Calu3 (cell line): ENCODE measurements around the gene NDE1. TPM values are rescaled to one million over a fixed set of nuclear protein-coding genes. Genes with fewer than 3 reads are reported as not detected.

Experiments
- BruUV-seq: library from RNA; stranded (reverse); fragments of 400-500 nt; replicated peaks from 2 replicates; lab custom pipeline; 2021; lab: Mats Ljungman, UMichigan
- CTCF ChIA-PET: fragments of 300-600 bp; sonication (Branson Sonifier 250); formaldehyde crosslinking; loops from one replicate; lab custom pipeline; 2022; ENCODE audit warnings: antibody characterized with exemption; lab: Charles Lee
- DNase-seq: peaks from one replicate; pipeline ENCODE4 v3.0.0; 2022
- H3K27ac Mint-ChIP-seq: one replicate; pipeline ENCODE4 v1.8.0; 2022; ENCODE audit warnings: mixed read lengths; ENCODE audit not compliant: unreplicated experiment
- H3K27me3 Mint-ChIP-seq: one replicate; pipeline ENCODE4 v1.8.0; 2022; ENCODE audit warnings: mixed read lengths; ENCODE audit not compliant: unreplicated experiment
- H3K36me3 Mint-ChIP-seq: one replicate; pipeline ENCODE4 v1.8.0; 2022; ENCODE audit warnings: mild to moderate bottlenecking, moderate library complexity, mixed read lengths; ENCODE audit not compliant: insufficient read depth, unreplicated experiment
- H3K4me1 Mint-ChIP-seq: one replicate; pipeline ENCODE4 v1.8.0; 2022; ENCODE audit warnings: mild to moderate bottlenecking, low read depth, mixed read lengths; ENCODE audit not compliant: unreplicated experiment
- H3K4me3 Mint-ChIP-seq: one replicate; pipeline ENCODE4 v1.8.0; 2022; ENCODE audit warnings: mild to moderate bottlenecking, low read depth, moderate library complexity, mixed read lengths; ENCODE audit not compliant: unreplicated experiment
- H3K9me3 Mint-ChIP-seq: one replicate; pipeline ENCODE4 v1.8.0; 2022; ENCODE audit warnings: low read depth, mixed read lengths; ENCODE audit not compliant: unreplicated experiment
- CTCF ChIP-seq: fragments of 200-600 bp; IDR thresholded peaks from one replicate; pipeline ENCODE4 v1.8.0; 2022; ENCODE audit warnings: antibody characterized with exemption; ENCODE audit not compliant: unreplicated experiment
- intact Hi-C: fragments of 100-400 bp; cut with micrococcal nuclease; formaldehyde crosslinking; loops from one replicate; pipeline ENCODE4 v1.10.0; 2022; ENCODE audit not compliant: unreplicated experiment
- total RNA-seq: library from RNA; stranded (reverse); gene quantifications from 2 replicates; pipeline ENCODE4 v1.2.3, GENCODE V29; 2022

The NDE1 gene
- total RNA-seq, 1 experiment from 2014 or later = 71.1 TPM

- Mint-ChIP-seq H3K27ac (no peak overlapping the region), H3K27me3 (no peaks in the 10 kb centered on the region), H3K9me3 (no peaks in the 10 kb centered on the region), H3K36me3 (peaks cover 12% of the 10 kb centered on the region), H3K4me1 (no peaks in the 10 kb centered on the region), H3K4me3 (no peak overlapping the region)
- no peak for DNase-seq
- no peak for TF ChIP-seq CTCF
- intact Hi-C loops = loop anchor here (10.0 kb wide), 1 partner anchor 283 kb away; no protein-coding TSS in a partner anchor
- CTCF ChIA-PET = interaction anchor here (0.6 kb wide), 1 partner anchor 43 kb away, joined by 3 read pairs; no protein-coding TSS in a partner anchor
- no TSS peak for BruUV-seq
These were observed 58.1 kb downstream of the NDE1 start for GRCh38 chr16:15708096-15708495.

- TF ChIP-seq CTCF = no peak
- Mint-ChIP-seq H3K9me3 (no peaks in the 10 kb centered on the region), H3K4me3 (no peak overlapping the region), H3K27me3 (no peaks in the 10 kb centered on the region), H3K4me1 (no peaks in the 10 kb centered on the region), H3K36me3 (peaks cover 11% of the 10 kb centered on the region), H3K27ac (no peak overlapping the region)
- CTCF ChIA-PET = no interaction called here
- DNase-seq = no peak
- no TSS peak for BruUV-seq
- intact Hi-C loops = loop anchor here (10.0 kb wide), 1 partner anchor 284 kb away; no protein-coding TSS in a partner anchor
These were observed 59.0 kb downstream of the NDE1 start for GRCh38 chr16:15708997-15709396.

- no peaks in the 10 kb centered on the region for H3K4me1 Mint-ChIP-seq
- DNase-seq = no peak
- H3K27ac Mint-ChIP-seq = no peak overlapping the region
- H3K4me3 Mint-ChIP-seq = no peak overlapping the region
- intact Hi-C loops = no loop called here
- H3K9me3 Mint-ChIP-seq = no peaks in the 10 kb centered on the region
- H3K36me3 Mint-ChIP-seq = peaks cover 8% of the 10 kb centered on the region
- no peaks in the 10 kb centered on the region for H3K27me3 Mint-ChIP-seq
- CTCF ChIA-PET = interaction anchor here (0.5 kb wide), 1 partner anchor 16 kb away, joined by 4 read pairs; no protein-coding TSS in a partner anchor
- BruUV-seq = no TSS peak
- no peak for TF ChIP-seq CTCF
These were observed 64.5 kb downstream of the NDE1 start for GRCh38 chr16:15714393-15715172.

- Mint-ChIP-seq H3K4me3 (no peak overlapping the region), H3K27ac (no peak overlapping the region), H3K4me1 (no peaks in the 10 kb centered on the region), H3K27me3 (no peaks in the 10 kb centered on the region), H3K36me3 (peaks cover 8% of the 10 kb centered on the region), H3K9me3 (no peaks in the 10 kb centered on the region)
- no peak for DNase-seq
- no TSS peak for BruUV-seq
- CTCF ChIA-PET = no interaction called here
- TF ChIP-seq CTCF = no peak
- intact Hi-C loops = no loop called here
These were observed 65.2 kb downstream of the NDE1 start for GRCh38 chr16:15715221-15715620.
